Liver (tissue), 3 donors: ENCODE measurements around the gene SNAPC2.
A peak's percentile ranks its signal among the peaks of the same experiment; 100 is the strongest.

ENCODE experiments used
- ATF3 ChIP-seq: IDR thresholded peaks from 2 replicates; pipeline ENCODE4 v1.6.1; 2016; ENCODE audit warnings: antibody characterized with exemption
- CTCF ChIP-seq: fragments of 150-350 bp; IDR thresholded peaks from 2 replicates; pipeline ENCODE4 v1.5.1; 2017; ENCODE audit warnings: improper control_type of control experiment, low read depth, low read length; ENCODE audit not compliant: missing input control
- EGR1 ChIP-seq, 2 donors: IDR thresholded peaks; 2 replicates each; pipeline ENCODE4 v1.6.1; 2016 to 2018; ENCODE audit warnings: antibody characterized with exemption in 2 of 2, low read depth in 2 of 2
- FOXA1 ChIP-seq: IDR thresholded peaks from 2 replicates; pipeline ENCODE4 v1.6.1; 2016; ENCODE audit warnings: antibody characterized with exemption
- GABPA ChIP-seq, 2 donors: IDR thresholded peaks in 1 of 2; conservative IDR thresholded peaks in 1 of 2; 2 replicates each; pipeline ENCODE4 v1.6.1; 2016; ENCODE audit warnings: antibody characterized with exemption in 2 of 2, mild to moderate bottlenecking in 1 of 2, moderate library complexity in 1 of 2
- JUND ChIP-seq, 2 donors: IDR thresholded peaks; 2 replicates each; pipeline ENCODE4 v1.6.1; 2016; ENCODE audit warnings: antibody characterized with exemption in 2 of 2
- MAX ChIP-seq: IDR thresholded peaks from 2 replicates; pipeline ENCODE4 v1.6.1; 2016; ENCODE audit warnings: antibody characterized with exemption
- RAD21 ChIP-seq, 2 donors: IDR thresholded peaks; 2 replicates each; pipeline ENCODE4 v1.6.1; 2016; ENCODE audit warnings: antibody characterized with exemption in 2 of 2, mild to moderate bottlenecking in 2 of 2
- REST ChIP-seq: IDR thresholded peaks from 2 replicates; pipeline ENCODE4 v1.6.1; 2016; ENCODE audit warnings: antibody characterized with exemption, mild to moderate bottlenecking
- RXRA ChIP-seq, 2 donors: IDR thresholded peaks; 2 replicates each; pipeline ENCODE4 v1.6.1; 2017 to 2018; ENCODE audit warnings: antibody characterized with exemption in 2 of 2, mild to moderate bottlenecking in 1 of 2
- SP1 ChIP-seq: IDR thresholded peaks from 2 replicates; pipeline ENCODE4 v1.6.1; 2018; ENCODE audit warnings: antibody characterized with exemption, mild to moderate bottlenecking
- TAF1 ChIP-seq: conservative IDR thresholded peaks from 2 replicates; pipeline ENCODE4 v1.6.1; 2016; ENCODE audit warnings: antibody characterized with exemption, mild to moderate bottlenecking
- donor health status: healthy.
- donor health status: healthy.

- TF ChIP-seq MAX (no peak), CTCF (peak; percentile 33), TAF1 (no peak), RXRA (IDR thresholded peaks at IDR 0.05) (no peak), RAD21 (IDR thresholded peaks at IDR 0.05) (peak in 1 of 2 donors; percentile 55), REST (no peak), EGR1 (IDR thresholded peaks at IDR 0.05; ENCODE audit: low read depth in 2 of 2) (no peak), JUND (IDR thresholded peaks at IDR 0.05) (no peak), ATF3 (no peak), FOXA1 (no peak), GABPA (IDR thresholded peaks at IDR 0.05 in 1 of 2, conservative IDR thresholded peaks at IDR 0.05 in 1 of 2) (no peak), SP1 (no peak)
Measured at GRCh38 chr19:7917267-7918061, 2.7 kb upstream of the SNAPC2 start.
